Activated CD4-positive, alpha-beta T cell treated with anti-CD3 and anti-CD28 coated beads, Interleukin-2, Interleukin-6, amounts not matched to agents 100 ng/mL and 50 ng/mL, durations not matched to agents 16 hours and 8 hours (primary cell): ENCODE results near the gene NFIC.
"Not testable (repeated sequence)": the region's sequence is repeated elsewhere in the genome, so short reads cannot be mapped to it uniquely, and the experiment has no call there.

Experiments used
- DNase-seq: peaks from one replicate; pipeline ENCODE4 v3.0.0-alpha.2; 2020

NFIC gene

GRCh38 chr19:3496392-3497273 lies 130.2 kb downstream of the NFIC start:
- no peak for DNase-seq

DNA sequence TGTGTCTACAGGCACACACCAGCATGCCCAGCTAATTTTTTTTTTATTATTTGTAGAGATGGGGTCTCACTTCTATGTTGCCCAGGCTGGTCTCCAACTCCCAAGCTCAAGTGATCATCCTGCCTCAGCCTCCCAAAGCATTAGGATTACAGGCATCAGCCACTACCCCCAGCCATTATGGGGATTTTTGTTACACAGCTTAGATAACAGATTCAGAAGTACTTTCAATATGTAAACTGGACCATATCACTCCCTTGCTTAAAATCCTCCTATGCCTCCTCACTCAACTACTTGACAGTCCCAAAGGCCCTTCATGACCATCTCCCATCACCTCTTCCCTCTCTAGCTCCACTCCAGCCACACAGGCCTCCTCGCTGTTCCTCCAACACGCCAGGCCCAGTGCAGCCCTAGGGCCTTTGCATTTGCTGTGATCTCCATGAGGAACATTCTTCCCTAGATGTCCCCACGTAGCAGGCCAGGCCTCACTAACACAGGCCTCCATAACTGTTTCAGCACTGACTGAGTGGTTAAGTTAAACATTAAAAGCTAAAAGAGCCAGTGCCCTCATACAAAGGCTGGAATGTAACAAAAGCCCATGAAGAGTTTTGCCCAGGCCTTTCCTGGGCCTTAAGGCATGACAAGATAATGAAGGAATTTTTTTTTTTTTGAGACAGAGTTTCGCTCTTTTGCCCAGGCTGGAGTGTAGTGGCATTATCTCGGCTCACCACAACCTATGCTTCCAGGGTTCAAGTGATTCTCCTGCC lies 131.6 kb downstream of the NFIC start:
- no peak for DNase-seq

- DNase-seq: no peak
Measured at GRCh38 chr19:3499738-3500428, 133.5 kb downstream of the NFIC start.

GRCh38 chr19:3500429-3501101 lies 134.2 kb downstream of the NFIC start, which contains the start of gene DOHH:
Gene DOHH (minus strand): TSS chr19:3500674. CDS start chr19:3496814, 3,860 bp downstream.
- peak; percentile 97 for DNase-seq

GRCh38 chr19:3501780-3502179 lies 135.4 kb downstream of the NFIC start:
- DNase-seq: no peak

- no peak for DNase-seq
Measured at GRCh38 chr19:3503036-3503572, 136.7 kb downstream of the NFIC start.

GRCh38 chr19:3504735-3505134 lies 138.4 kb downstream of the NFIC start:
- DNase-seq: no peak

DNA sequence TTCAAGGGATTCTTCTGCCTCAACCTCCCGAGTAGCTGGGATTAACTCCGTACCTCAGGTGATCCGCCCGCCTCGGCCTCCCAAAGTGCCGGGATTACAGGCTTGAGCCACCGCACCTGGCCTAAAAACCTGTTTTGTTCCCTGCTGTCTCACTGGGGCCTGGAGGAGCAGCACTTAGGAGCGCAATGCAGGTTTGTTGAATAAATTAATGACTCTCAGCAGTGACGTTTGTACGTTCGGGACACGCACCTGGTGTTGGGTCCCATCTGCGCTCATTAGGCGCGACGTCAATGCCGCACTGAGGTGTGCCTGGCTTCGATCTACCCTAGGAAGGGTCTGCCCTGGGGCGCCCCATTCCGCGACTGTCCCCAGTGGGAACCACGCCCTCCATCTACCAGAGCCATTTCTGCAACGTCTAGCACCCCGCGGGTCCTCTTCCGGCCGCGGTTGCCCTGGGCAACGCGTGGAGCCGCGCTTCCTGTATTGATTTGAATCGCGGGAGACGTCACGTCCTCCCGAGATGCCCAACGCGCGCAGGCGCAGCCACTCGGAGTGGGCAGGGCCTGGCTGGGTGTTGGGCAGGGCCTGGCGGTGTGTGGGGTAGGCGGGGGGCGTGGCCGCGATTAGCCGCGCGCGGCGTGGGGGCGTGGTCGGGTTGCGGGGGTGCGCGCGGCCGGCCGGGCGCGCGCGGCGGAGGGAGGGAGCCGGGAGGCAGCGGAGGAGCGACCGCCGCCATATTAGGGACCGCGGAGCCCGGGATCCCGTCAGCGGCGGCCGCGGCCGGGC lies 139.4 kb downstream of the NFIC start, which contains the start of gene FZR1:
Gene FZR1 (plus strand): TSS at position 714 of the 786 bp plus-strand sequence. CDS start 16,679 bp downstream, outside the sequence.
- peak; percentile 100 for DNase-seq

GRCh38 chr19:3506384-3507340 lies 140.3 kb downstream of the NFIC start:
- peak; percentile 23 for DNase-seq

DNA sequence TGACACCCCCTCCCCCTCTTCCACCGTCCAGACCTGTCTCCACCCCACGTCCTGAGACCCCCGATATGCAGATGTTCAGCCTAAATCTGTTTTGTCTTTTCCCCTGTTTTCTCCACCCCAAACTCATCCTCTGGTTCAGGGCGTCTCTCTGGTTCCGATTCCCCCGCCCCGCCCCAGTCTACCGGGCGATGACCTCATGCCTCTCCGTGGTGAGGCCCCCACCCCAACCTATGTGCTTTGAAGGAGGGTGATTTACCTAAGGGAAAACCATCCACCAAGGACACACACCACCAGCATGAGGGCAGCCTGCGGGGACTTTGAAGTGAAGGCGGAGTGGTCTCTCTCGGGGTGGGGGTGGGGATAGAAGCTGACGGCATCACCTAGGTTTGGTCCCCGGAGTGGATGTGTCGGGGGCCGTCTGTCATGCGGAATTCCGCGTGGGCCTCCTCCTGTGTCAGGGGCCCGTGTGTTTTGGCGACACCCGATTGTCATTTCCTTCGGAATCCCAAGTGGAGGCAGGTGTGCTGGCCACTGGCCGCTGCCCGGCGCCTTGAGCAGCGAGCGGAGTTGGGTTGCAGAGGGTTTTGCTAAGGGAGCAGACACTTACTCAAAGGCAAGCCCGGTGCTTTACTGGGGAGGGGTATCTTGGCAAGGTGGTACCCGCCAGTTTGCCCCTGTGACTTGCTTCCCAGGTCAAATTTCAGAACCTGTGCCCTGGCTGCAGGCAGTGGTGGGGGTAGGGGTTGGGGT lies 141.2 kb downstream of the NFIC start:
- DNase-seq: peak; percentile 20

DNA sequence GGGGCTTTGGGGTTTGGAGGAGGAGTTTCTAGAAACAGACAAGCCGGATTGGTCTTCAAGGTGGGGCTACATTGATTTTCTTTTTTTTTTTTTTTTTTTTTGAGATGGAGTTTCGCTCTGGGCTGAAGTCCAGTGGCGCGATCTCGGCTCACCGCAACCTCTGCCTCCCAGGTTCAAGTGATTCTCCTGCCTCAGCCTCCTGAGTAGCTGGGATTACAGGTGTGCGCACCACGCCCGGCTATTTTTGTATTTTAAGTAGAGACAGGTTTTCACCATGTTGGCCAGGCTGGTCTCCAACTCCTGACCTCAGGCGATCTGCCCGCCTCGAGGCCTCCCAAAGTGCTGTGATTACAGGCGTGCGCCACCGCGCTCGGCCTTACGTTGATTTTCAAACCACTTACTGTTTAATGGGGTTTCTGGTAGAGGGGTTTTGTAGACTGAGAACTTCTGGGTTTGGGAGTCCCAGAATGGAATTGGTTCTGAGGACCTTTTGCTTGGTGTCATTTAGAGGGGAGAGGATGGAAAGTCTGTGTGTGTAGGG lies 141.8 kb downstream of the NFIC start:
- not testable (repeated sequence) for DNase-seq

GRCh38 chr19:3508771-3509535 lies 142.6 kb downstream of the NFIC start:
- DNase-seq: no peak

- DNase-seq: peak; percentile 29
Measured at GRCh38 chr19:3509566-3509989, 143.2 kb downstream of the NFIC start.

GRCh38 chr19:3510727-3511126 lies 144.3 kb downstream of the NFIC start:
- DNase-seq: no peak

GRCh38 chr19:3511506-3512251 lies 145.3 kb downstream of the NFIC start:
- no peak for DNase-seq

- no peak for DNase-seq
Measured at GRCh38 chr19:3512562-3513228, 146.3 kb downstream of the NFIC start.
